ENCODE data around the gene ICOS.
"Not testable (repeated sequence)": the region's sequence is repeated elsewhere in the genome, so short reads cannot be mapped to it uniquely, and the experiment has no call there.

ICOS gene

GRCh38 chr2:203983064-203983715 lies 46.6 kb downstream of the ICOS start:
- no peak for DNase-seq

GRCh38 chr2:203985978-203986377 lies 49.4 kb downstream of the ICOS start:
- not testable (repeated sequence) for DNase-seq

GRCh38 chr2:203987959-203988358 lies 51.4 kb downstream of the ICOS start:
- no peak for DNase-seq

GRCh38 chr2:203988500-203989260 lies 52.1 kb downstream of the ICOS start:
- no peak for DNase-seq

- no peak for DNase-seq
These were observed 53.0 kb downstream of the ICOS start for GRCh38 chr2:203989521-203989920.

- DNase-seq, result no peak
These were observed 55.9 kb downstream of the ICOS start for GRCh38 chr2:203992509-203992908.

GRCh38 chr2:203993011-203993410 lies 56.4 kb downstream of the ICOS start:
- DNase-seq, result no peak

- DNase-seq, result no peak
These were observed 57.0 kb downstream of the ICOS start for GRCh38 chr2:203993560-203993959.

GRCh38 chr2:203994735-203995134 lies 58.2 kb downstream of the ICOS start:
- DNase-seq, result no peak

- no peak for DNase-seq
These were observed 60.1 kb downstream of the ICOS start for GRCh38 chr2:203996692-203997091.

GRCh38 chr2:203997481-203997880 lies 60.9 kb downstream of the ICOS start:
- DNase-seq, result no peak

- DNase-seq, result no peak
These were observed 61.6 kb downstream of the ICOS start for GRCh38 chr2:203997980-203998809.

GRCh38 chr2:203999835-204000234 lies 63.3 kb downstream of the ICOS start:
- no peak for DNase-seq

GRCh38 chr2:204000446-204000845 lies 63.9 kb downstream of the ICOS start:
- DNase-seq, result no peak

GRCh38 chr2:204003276-204003990 lies 66.9 kb downstream of the ICOS start:
- no peak for DNase-seq

GRCh38 chr2:204004912-204005311 lies 68.3 kb downstream of the ICOS start:
- no peak for DNase-seq

GRCh38 chr2:204005940-204006721 lies 69.6 kb downstream of the ICOS start:
- DNase-seq, result no peak

- no peak for DNase-seq
These were observed 71.8 kb downstream of the ICOS start for GRCh38 chr2:204008352-204008751.

- DNase-seq, result no peak
These were observed 74.3 kb downstream of the ICOS start for GRCh38 chr2:204010628-204011560.
